Activated CD8-positive, alpha-beta memory T cell treated with anti-CD3 and anti-CD28 coated beads for 36 hours (primary cell): ENCODE data around the gene MAN1C1. TPM values are rescaled to one million over a fixed set of nuclear protein-coding genes. Genes with fewer than 3 reads are reported as not detected.

Source experiments
- CTCF ChIA-PET: fragments of 350-600 bp; sonication (Branson Sonifier 250); formaldehyde crosslinking; loops from one replicate; lab custom pipeline; 2021; ENCODE audit warnings: antibody characterized with exemption; lab: Charles Lee
- POLR2A ChIA-PET: fragments of 350-600 bp; sonication (Branson Sonifier 250); formaldehyde crosslinking; loops from one replicate; lab custom pipeline; 2021; ENCODE audit warnings: antibody characterized with exemption; lab: Charles Lee
- total RNA-seq, 2 experiments: library from RNA; stranded (reverse); gene quantifications; one replicate each; pipeline ENCODE4 v1.2.3, GENCODE V29; 2021

The MAN1C1 gene
- 1 to 10 TPM; 2.1 TPM for total RNA-seq

- POLR2A ChIA-PET = interaction anchor here (0.6 kb wide), 1 partner anchor 68 kb away, joined by 7 read pairs; no protein-coding TSS in a partner anchor
Measured at GRCh38 chr1:25616095-25616986, at the start of gene MAN1C1. TSS of gene MAN1C1 (plus strand) at chr1:25616791. CDS start at chr1:25617798, 1,007 bp downstream.

DNA sequence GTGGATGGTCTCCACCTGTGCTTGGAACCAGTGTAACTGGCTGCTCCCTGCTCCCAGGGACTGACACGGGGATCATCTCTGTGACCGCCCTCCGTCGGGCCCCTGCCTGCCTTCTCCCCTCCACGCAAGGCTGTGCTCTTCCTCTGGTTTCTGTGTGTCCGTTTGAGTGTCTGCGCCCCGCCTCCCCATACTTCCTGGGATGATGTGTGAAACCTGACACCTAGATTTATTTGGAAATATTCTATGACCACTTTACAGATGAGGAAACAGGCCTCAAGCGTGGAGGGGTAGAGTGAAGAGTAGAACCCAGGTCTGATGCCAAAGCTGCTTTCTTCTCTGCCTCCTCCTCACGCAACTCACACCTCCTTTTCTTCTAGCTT is 48.9 kb upstream of the MAN1C1 start:
- POLR2A ChIA-PET = no interaction called here
- CTCF ChIA-PET = interaction anchor here (1.2 kb wide), 1 partner anchor 49 kb away, joined by 3 read pairs; the partner anchor contains the start of gene MAN1C1

More at GRCh38 chr1:25616095-25616986, at the start of gene MAN1C1:
- CTCF ChIA-PET = interaction anchor here (0.7 to 1.7 kb wide), 2 partner anchors 49 to 60 kb away, joined by 3 to 5 read pairs; no protein-coding TSS in a partner anchor

DNA sequence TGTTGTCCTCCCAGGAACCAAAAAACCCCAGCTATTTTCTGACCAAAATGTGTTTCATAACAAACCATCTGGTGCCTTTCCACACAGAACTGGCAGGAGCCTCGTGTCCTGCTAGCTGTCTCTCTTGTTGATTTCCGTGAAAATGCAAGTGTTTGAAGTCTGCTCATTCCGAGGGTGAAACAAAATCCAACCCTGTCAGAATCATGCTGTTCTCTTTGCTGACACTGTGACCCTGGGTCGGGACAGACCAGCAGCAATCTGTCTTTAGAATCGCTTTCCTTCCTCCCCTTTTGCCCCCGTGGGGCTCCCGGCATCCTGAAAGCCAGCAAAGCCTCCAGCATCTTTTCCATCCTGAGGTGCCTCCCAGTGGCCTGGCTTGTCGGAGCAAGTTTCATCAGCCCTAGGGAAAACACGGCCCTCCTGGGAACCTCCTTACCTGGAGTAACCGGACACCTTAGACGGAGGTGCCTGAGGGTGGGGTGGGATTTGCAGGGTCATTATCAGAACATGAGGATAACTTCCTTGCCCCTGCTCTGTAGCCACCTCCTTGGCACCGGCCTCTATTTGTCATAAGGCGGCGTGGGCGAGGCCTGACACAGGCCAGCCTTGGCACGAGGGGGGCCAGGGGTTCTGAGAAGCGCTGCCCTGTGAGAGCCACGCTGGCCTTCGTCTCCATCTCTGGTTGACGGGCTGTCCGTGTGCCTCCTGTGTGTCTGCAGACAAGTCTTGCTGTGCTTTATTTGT is 48.3 kb upstream of the MAN1C1 start:
- POLR2A ChIA-PET = no interaction called here

GRCh38 chr1:25568834-25569596 is 47.6 kb upstream of the MAN1C1 start:
- POLR2A ChIA-PET = interaction anchor here (0.6 kb wide), 1 partner anchor 11 kb away, joined by 4 read pairs; no protein-coding TSS in a partner anchor
- CTCF ChIA-PET = interaction anchor here (1.2 kb wide), 1 partner anchor 25 kb away, joined by 3 read pairs; no protein-coding TSS in a partner anchor

More for the DNA sequence above, 48.3 kb upstream of the MAN1C1 start:
- CTCF ChIA-PET = interaction anchor here (1.2 kb wide), 1 partner anchor 49 kb away, joined by 3 read pairs; the partner anchor contains the start of gene MAN1C1

GRCh38 chr1:25569597-25570396 is 46.8 kb upstream of the MAN1C1 start:
- CTCF ChIA-PET = interaction anchor here (1.1 to 1.2 kb wide), 2 partner anchors 9 to 26 kb away, joined by 3 read pairs; no protein-coding TSS in a partner anchor
- POLR2A ChIA-PET = no interaction called here

DNA sequence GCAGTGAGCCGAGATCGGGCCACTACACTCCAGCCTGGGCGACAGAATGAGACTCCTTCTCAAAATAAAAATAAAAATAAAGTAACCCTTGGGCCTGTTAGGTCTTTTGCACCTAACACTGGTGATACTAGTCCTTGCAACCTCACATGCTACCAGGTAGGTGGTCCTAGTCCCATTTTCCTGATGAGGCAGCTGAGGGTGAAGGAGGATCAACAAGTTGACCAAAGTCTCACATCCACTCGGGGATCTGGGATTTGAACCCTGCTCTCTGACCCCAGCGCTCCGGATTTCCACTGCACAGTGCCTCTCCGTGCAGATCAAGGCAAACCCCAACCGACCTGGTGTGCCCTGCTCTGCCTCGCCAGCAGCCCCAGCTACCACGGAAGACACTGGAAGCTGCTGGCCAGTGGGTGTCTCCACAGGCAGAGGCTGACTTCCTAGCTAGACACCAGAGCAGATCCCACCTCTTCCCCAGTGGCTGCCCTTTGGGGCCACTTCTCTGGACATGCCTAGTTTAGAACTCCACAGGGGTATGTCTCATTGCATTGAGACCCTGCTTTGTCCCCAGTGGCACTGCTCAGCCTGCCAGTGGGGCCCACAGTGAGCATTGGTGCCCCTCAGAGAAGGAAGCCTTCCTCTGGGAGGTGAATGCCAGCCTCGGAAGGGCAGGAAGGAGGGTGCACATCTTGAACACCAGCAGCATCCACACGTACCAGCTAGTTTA is 45.6 kb upstream of the MAN1C1 start:
- CTCF ChIA-PET = interaction anchor here (1.1 kb wide), 1 partner anchor 8 kb away, joined by 3 read pairs; no protein-coding TSS in a partner anchor
- POLR2A ChIA-PET = interaction anchor here (0.5 kb wide), 1 partner anchor 387 kb away, joined by 10 read pairs; no protein-coding TSS in a partner anchor

GRCh38 chr1:25571522-25571970 is 45.0 kb upstream of the MAN1C1 start:
- POLR2A ChIA-PET = interaction anchor here (0.5 kb wide), 1 partner anchor 1568 kb away, joined by 3 read pairs; no protein-coding TSS in a partner anchor
- CTCF ChIA-PET = interaction anchor here (1.3 to 1.9 kb wide), 3 partner anchors 15 to 51 kb away, joined by 3 to 4 read pairs (median 4); no protein-coding TSS in a partner anchor

DNA sequence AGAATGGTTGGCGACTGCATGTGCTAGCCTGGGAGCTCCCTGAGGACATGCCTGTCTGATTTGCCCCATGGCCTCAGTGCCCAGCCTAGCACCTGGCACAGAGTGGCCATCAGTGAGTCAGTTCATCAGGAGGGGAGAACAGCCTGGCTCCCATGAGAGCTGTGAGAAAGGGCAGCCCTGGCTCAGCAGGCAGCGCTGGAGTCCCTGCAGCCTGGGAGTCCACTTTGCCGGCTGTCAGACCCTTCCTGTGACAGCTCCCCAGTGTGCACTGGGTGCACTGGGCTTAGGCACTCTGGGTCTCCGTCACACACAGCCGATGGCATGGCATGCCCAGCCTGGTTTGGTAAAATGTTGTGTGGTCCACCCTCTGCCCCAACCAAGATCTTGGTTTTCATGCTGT is 44.5 kb upstream of the MAN1C1 start:
- CTCF ChIA-PET = interaction anchor here (0.7 to 1.9 kb wide), 6 partner anchors 13 to 240 kb away, joined by 3 to 4 read pairs (median 4); no protein-coding TSS in a partner anchor
- POLR2A ChIA-PET = interaction anchor here (0.5 kb wide), 1 partner anchor 1568 kb away, joined by 3 read pairs; no protein-coding TSS in a partner anchor

GRCh38 chr1:25572708-25573590 is 43.6 kb upstream of the MAN1C1 start:
- ChIA-PET POLR2A (no interaction called here), CTCF (interaction anchor here (0.6 to 1.9 kb wide), 9 partner anchors 12 to 239 kb away, joined by 3 to 4 read pairs (median 4); no protein-coding TSS in a partner anchor)

DNA sequence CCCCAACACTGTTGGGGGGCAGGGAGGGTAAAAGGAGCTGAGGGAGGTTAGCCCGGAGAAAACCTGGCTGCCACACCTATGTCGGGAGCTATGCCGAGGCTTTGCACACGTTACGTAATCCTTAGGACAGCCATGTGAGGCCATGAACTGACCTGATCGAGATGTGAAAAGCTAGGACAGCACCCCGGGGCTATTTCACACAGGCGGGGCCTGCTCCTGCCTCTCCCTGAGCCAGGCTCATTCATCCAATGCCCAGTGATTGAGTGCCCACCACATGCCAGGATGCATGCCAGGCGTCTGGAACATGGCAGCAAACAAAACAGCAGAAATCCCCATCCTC is 43.0 kb upstream of the MAN1C1 start:
- CTCF ChIA-PET = interaction anchor here (0.6 to 1.8 kb wide), 2 partner anchors 16 to 54 kb away, joined by 3 to 4 read pairs; no protein-coding TSS in a partner anchor
- POLR2A ChIA-PET = no interaction called here

- POLR2A ChIA-PET = no interaction called here
- CTCF ChIA-PET = interaction anchor here (1.8 kb wide), 1 partner anchor 16 kb away, joined by 4 read pairs; no protein-coding TSS in a partner anchor
Measured at GRCh38 chr1:25573961-25574360, 42.6 kb upstream of the MAN1C1 start.

- CTCF ChIA-PET = interaction anchor here (0.6 kb wide), 1 partner anchor 174 kb away, joined by 3 read pairs; no protein-coding TSS in a partner anchor
- POLR2A ChIA-PET = no interaction called here
Measured at GRCh38 chr1:25575191-25575590, 41.4 kb upstream of the MAN1C1 start.

DNA sequence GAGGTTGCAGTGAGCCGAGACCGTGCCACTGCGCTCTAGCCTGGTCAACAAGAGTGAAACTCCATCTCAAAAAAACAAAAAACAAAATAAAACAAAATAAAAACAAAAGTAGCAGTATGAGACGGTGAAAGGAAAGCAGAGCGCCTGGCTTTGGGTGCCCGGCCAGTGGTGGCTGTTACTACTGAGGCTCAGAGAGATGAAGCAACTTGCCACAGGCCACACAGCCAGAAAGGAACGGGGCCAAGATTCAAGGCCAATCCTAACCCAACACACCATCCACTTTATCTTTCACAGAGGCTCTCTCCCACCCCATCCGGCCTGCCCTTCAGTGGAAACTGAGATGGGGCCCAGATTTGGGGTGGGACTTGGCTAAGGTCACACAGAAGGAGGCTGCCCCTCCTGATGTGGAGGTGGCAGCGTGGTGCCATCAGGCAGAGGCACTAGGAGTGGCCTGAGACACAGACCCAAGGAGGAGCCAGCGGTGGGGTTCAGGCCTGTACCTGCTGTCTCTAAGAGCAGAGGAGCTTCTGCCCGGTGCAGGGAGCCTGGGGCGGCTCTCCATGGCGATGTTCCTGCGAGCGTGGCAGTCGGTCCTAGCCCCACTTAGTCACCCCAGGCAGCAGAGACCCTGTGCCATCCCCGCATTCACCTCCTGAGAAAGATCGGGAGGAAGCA is 40.0 kb upstream of the MAN1C1 start:
- ChIA-PET CTCF (no interaction called here), POLR2A (no interaction called here)

- POLR2A ChIA-PET = no interaction called here
- CTCF ChIA-PET = no interaction called here
Measured at GRCh38 chr1:25577134-25577920, 39.3 kb upstream of the MAN1C1 start.
